GM12874 (cell line): ENCODE measurements around the gene DBP.

Experiments used
- TF ChIP-seq, protein P1 (sequence below): IDR thresholded peaks from 2 replicates; pipeline ENCODE4 v1.5.1; 2011; ENCODE audit warnings: low read depth, mild to moderate bottlenecking, control low read depth, low read length, moderate library complexity; ENCODE audit not compliant: insufficient read depth

DBP gene

DNA sequence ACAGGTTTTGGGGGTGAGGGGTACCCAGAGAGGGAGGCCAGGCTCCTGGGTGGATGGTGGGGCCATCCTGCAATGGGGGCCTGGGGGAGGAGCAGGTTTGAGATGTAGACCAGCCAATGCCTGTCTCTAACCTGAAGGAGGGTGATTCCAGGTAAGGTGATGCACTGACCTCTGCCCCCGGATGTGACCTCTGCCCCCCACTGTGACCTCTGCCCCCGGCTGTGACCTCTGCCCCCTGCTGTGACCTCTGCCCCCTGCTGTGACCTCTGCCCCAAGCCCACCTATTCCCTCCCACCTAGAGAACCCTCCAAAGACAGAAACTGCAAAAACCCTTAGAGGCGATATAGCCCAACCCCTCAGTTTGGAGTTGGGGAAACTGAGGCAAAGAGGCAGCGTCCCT, 40.9 kb downstream of the DBP start:
- TF ChIP-seq, protein P1, sequence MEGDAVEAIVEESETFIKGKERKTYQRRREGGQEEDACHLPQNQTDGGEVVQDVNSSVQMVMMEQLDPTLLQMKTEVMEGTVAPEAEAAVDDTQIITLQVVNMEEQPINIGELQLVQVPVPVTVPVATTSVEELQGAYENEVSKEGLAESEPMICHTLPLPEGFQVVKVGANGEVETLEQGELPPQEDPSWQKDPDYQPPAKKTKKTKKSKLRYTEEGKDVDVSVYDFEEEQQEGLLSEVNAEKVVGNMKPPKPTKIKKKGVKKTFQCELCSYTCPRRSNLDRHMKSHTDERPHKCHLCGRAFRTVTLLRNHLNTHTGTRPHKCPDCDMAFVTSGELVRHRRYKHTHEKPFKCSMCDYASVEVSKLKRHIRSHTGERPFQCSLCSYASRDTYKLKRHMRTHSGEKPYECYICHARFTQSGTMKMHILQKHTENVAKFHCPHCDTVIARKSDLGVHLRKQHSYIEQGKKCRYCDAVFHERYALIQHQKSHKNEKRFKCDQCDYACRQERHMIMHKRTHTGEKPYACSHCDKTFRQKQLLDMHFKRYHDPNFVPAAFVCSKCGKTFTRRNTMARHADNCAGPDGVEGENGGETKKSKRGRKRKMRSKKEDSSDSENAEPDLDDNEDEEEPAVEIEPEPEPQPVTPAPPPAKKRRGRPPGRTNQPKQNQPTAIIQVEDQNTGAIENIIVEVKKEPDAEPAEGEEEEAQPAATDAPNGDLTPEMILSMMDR, result no peak

DNA sequence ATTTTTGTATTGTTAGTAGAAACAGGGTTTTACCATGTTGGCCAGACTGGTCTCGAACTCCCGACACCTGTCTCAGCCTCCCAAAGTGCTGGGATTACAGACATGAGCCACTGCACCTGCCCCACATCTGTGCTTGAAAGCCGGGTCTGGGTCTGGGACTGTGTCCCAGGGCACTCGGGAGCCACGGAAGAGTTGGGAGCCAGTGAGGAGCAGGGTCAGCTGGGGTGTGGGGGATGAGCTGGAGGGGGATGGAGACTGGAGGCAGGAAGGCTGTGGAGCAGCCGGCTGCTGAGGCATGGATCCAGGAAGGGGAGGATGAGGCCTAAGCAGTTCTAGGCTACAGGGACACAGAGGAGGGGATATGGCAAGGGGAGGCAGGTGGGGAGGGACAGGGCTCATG, 41.3 kb downstream of the DBP start:
- TF ChIP-seq, protein P1, result no peak

DNA sequence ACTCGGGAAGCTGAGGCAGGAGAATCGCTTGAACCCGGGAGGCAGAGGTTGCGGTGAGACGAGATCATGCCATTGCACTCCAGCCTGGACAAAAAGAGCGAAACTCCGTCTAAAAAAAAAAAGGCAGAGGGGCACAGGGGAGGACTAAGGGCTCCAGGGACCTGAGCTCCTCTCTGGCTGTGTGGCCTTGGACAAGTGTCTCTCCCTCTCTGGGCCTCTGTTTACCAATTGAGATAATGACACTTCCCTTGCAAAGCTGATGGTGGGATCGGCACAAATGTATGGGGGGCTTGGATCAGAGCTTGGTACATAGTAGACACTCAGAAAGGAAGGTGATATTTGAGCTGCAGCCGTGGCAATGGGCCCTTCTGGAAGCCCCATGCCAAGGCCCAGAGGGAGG, 42.0 kb downstream of the DBP start:
- TF ChIP-seq, protein P1, result no peak

DNA sequence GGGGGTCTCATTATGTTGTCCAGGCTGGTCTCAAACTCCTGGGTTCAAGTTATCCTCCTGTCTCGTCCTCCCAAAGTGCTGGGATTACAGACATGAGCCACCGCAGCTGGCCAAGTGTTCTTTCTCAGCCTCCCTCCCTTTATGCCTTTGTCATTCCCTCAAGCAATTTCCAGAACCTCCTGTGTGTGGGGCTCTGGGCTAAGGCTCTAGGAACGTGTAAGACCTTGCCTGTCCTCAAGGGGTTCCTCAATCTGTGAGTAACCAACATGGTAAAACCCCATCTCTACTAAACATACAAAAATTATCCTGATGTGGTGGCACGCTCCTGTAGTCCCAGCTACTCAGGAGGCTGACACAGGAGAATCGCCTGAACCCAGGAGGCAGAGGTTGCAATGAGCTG, 46.2 kb downstream of the DBP start:
- TF ChIP-seq, protein P1, result no peak

DNA sequence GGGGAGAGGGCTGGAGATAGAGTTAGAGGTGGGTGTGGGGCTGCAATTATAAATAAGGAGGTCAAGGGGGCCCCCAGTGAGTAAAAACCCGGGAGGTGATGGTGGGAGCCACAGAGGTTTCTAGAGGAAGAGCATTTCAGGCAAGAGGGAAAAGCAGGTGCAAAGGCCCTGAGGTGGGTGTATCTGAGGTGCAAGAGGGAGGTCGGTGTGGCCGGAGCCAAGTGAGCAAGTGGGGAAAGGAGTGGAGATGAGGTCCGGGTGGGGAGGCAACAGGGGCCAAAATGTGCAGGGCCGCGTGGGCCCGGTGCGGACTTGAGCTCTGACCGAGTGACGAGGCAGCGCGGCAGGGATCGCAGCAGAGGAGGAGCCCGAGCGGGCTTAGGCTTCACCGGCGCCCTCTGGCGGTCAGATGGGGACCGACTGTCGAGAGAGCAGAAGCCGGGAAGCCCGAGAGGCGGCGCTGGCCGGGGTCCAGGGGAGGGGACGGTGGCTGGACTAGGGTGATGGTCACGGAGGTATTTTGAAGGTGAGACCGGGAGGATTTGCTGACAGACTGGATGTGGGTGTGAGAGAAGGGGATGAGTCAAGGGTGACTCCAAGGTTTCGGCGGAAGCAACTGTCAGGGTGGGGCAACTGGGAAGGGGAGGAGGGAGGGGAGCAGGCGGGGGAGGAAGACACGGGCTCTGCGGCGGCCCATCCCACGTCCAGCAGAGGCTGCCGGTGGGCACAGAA, 48.3 kb downstream of the DBP start:
- TF ChIP-seq, protein P1, result peak; percentile 98

DNA sequence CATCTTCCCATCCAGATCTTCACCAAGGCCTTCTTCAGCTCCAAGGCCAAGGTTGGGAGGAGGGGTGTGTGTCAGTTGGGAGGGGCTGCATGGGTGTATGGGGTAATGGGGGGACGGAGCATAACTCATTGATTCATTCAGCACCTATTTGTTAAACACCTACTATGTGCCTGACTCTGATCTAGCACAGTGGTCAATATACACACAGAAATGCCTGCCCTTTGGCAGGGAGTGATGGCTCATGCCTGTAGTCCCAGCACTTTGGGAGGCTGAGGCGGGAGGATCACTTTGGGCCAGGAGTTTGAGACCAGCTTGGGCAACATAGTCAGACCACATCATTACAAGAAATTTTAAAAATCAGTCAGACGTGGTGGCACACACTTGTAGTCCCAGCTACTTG, 49.8 kb downstream of the DBP start:
- TF ChIP-seq, protein P1, result no peak

DNA sequence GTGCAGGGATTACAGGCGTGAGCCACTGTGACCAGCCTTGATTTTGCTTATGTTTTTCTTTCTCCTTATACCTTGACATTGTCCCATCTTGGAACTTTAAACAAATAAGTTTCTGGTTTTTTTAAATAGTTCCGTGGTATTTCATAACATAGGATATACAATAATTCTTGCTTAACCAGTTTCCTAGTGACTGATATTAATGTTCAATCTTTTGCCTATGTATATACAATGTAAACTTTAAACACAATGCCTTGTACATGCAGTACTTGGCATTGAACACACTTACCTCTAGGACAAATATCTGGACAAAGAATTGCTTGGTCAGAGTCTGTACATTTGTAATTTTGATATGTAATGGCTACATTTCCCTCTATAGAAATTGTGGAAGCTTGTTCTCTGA, 55.0 kb downstream of the DBP start:
- TF ChIP-seq, protein P1, result no peak
